GM21619 (cell line): Measurements from ENCODE around the gene TMEM163.
"Not testable (repeated sequence)": the region's sequence is repeated elsewhere in the genome, so short reads cannot be mapped to it uniquely, and the experiment has no call there.

Experiments
- ATAC-seq: cut with Tn5 transposase; IDR thresholded peaks from one replicate; pipeline ENCODE4 v1.9.1; 2021; ENCODE audit not compliant: unreplicated experiment

TMEM163 gene

GRCh38 chr2:134540990-134541389 lies 177.8 kb downstream of the TMEM163 start:
- no peak for ATAC-seq

GRCh38 chr2:134539981-134540380 lies 178.8 kb downstream of the TMEM163 start:
- no peak for ATAC-seq

- ATAC-seq = no peak
Observed at GRCh38 chr2:134537702-134538101, 181.1 kb downstream of the TMEM163 start.

GRCh38 chr2:134537121-134537520 lies 181.7 kb downstream of the TMEM163 start:
- ATAC-seq = no peak

- ATAC-seq = no peak
Observed at GRCh38 chr2:134536296-134536695, 182.5 kb downstream of the TMEM163 start.

- ATAC-seq = no peak
Observed at GRCh38 chr2:134532537-134532936, 186.3 kb downstream of the TMEM163 start.

GRCh38 chr2:134527381-134527780 lies 191.4 kb downstream of the TMEM163 start:
- no peak for ATAC-seq

GRCh38 chr2:134522496-134523455 lies 196.0 kb downstream of the TMEM163 start:
- no peak for ATAC-seq

- no peak for ATAC-seq
Observed at GRCh38 chr2:134518101-134518500, 200.7 kb downstream of the TMEM163 start.

GRCh38 chr2:134515137-134515536 lies 203.7 kb downstream of the TMEM163 start:
- ATAC-seq = no peak

- no peak for ATAC-seq
Observed at GRCh38 chr2:134513465-134513804, 205.4 kb downstream of the TMEM163 start.

- ATAC-seq = no peak
Observed at GRCh38 chr2:134512734-134513464, 205.9 kb downstream of the TMEM163 start.

- no peak for ATAC-seq
Observed at GRCh38 chr2:134508391-134508790, 210.4 kb downstream of the TMEM163 start.

GRCh38 chr2:134507697-134508096 lies 211.1 kb downstream of the TMEM163 start:
- no peak for ATAC-seq

GRCh38 chr2:134507159-134507558 lies 211.6 kb downstream of the TMEM163 start:
- not testable (repeated sequence) for ATAC-seq

- ATAC-seq = no peak
Observed at GRCh38 chr2:134505446-134505845, 213.4 kb downstream of the TMEM163 start.

- ATAC-seq = no peak
Observed at GRCh38 chr2:134504586-134505336, 214.0 kb downstream of the TMEM163 start.

- ATAC-seq = no peak
Observed at GRCh38 chr2:134502104-134502503, 216.7 kb downstream of the TMEM163 start.

- no peak for ATAC-seq
Observed at GRCh38 chr2:134501476-134502091, 217.2 kb downstream of the TMEM163 start.

GRCh38 chr2:134500211-134500935 lies 218.4 kb downstream of the TMEM163 start:
- no peak for ATAC-seq
